Measurements from ENCODE around the gene GNPDA2.

- peak in 1 of 5 experiments; percentile 11 for TF ChIP-seq CTCF (IDR thresholded peaks at IDR 0.05)
- TF ChIP-seq POLR2A (IDR thresholded peaks at IDR 0.05): no peak
Measured at GRCh38 chr4:44738615-44739014, 12.3 kb upstream of the GNPDA2 start.

Measured in tibial nerve (tissue), 3 donors.